ENCODE results near the gene MACIR. TPM values are rescaled to one million over a fixed set of nuclear protein-coding genes. Genes with fewer than 3 reads are reported as not detected.
A peak's percentile ranks its signal among the peaks of the same experiment; 100 is the strongest.

The MACIR gene
- polyA plus RNA-seq, 2 of the 4 experiments (the other 2 are of a cell fraction), result 20.1 to 38.8 TPM

DNA sequence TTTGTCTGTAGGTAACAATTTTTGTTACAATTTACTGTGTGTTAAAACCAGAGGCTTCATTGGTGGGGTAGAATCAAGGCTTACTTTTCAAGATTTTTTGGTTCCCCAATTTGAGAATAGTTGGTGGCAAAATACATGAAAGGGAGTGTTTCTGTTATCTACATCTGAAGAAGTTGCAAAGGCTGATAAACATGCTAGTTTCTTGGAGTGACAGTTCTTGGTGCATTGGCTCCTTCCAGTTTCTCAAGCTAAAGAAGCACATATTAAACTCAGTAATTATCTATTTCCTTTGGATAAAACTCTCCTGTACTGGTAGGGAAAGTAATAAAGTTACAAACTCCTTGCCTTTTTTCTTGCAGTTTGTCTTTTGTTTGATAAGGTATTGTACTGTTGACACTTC, 5.9 kb downstream of the MACIR start:
- ChIA-PET CTCF (interaction anchor here (1.0 kb wide), 1 partner anchor 40 kb away, joined by 4 read pairs; no protein-coding TSS in a partner anchor), POLR2A (no interaction called here)
- no peak overlapping the region for H3K27ac ChIP-seq
- ATAC-seq (no peak), FAIRE-seq (no peak), DNase-seq (ENCODE audit: low read depth in 1 of 2, low spot score in 1 of 2) (no peak)
- no peaks in the 10 kb centered on the region for H3K9me3 ChIP-seq
- no peak overlapping the region for H3K4me3 ChIP-seq
- TF ChIP-seq USF2 (IDR thresholded peaks at IDR 0.05) (no peak), HOXB5 (CRISPR knock-in tag; IDR thresholded peaks at IDR 0.05) (no peak)
- no peak overlapping the region for H3K4me2 ChIP-seq
- peaks cover 61% of the 10 kb centered on the region for H3K4me1 ChIP-seq

DNA sequence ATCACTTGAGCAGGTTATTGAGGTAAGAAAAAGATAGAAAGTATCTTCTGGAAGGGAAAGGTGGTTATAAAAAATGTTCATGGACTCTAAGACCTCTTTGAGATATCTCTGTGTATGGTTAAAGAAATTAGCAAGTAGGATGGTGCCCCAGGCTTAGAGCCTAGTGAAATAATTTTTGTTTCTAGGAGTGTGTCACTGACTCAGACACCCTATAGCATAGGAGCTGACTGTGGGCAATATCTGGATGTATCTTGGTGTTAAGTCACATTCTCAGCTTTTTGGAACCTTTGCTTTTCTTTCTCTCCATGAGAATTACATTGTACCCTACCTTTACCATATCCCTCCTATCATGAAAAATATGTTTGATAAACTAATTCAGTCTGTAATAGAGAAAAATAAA, 12.0 kb downstream of the MACIR start:
- CTCF ChIA-PET, result no interaction called here

GRCh38 chr5:103271570-103272289, 13.2 kb downstream of the MACIR start:
- POLR2A ChIA-PET, result interaction anchor here (1.5 kb wide), 1 partner anchor 13 kb away, joined by 5 read pairs; the partner anchor contains the start of gene MACIR
- Histone ChIP-seq H3K9me3 (no peaks in the 10 kb centered on the region), H3K27ac (peak overlapping the region; percentile 48 to 61), H3K4me3 (no peak overlapping the region), H3K4me2 (peak overlapping the region; percentile 68), H3K4me1 (peaks cover 58% of the 10 kb centered on the region)
- no peak for ATAC-seq
- FAIRE-seq, result no peak
- DNase-seq (ENCODE audit: low read depth in 1 of 2, low spot score in 1 of 2), result peak in 1 of 2 experiments; percentile 24
- TF ChIP-seq FOXS1 (CRISPR knock-in tag; IDR thresholded peaks at IDR 0.05), result 0 out of 2 replicates have a peak, but pooled peaks have one; percentile 26
- TF ChIP-seq CBX8 (IDR thresholded peaks at IDR 0.05), result no peak
- no peak for TF ChIP-seq CTCF (IDR thresholded peaks at IDR 0.05)
- TF ChIP-seq E2F6 (IDR thresholded peaks at IDR 0.05; ENCODE audit: borderline replicate concordance, low read depth), result no peak
- peak; percentile 98 for TF ChIP-seq NFE2L2 (conservative IDR thresholded peaks at IDR 0.05; ENCODE audit: low read length)
- TF ChIP-seq MAFK (IDR thresholded peaks at IDR 0.05; ENCODE audit: partially characterized antibody), result peak; percentile 99
- no peak for TF ChIP-seq HES2 (IDR thresholded peaks at IDR 0.05)
- no peak for TF ChIP-seq ZSCAN20 (CRISPR knock-in tag; IDR thresholded peaks at IDR 0.05)
- WGBS (ENCODE audit: missing lambda C conversion rate), result 56% methylated on average over 2 of the region's 2 CpGs
- CTCF ChIA-PET, result interaction anchor here (0.8 to 1.4 kb wide), 3 partner anchors 15 to 204 kb away, joined by 3 to 5 read pairs (median 4); no protein-coding TSS in a partner anchor

More for the DNA sequence above, 12.0 kb downstream of the MACIR start:
- Histone ChIP-seq H3K4me3 (no peak overlapping the region), H3K4me1 (peaks cover 63% of the 10 kb centered on the region), H3K9me3 (no peaks in the 10 kb centered on the region), H3K4me2 (peak overlapping the region; percentile 7; the same call in 2 of the 3 replicates), H3K27ac (no peak overlapping the region)
- POLR2A ChIA-PET, result interaction anchor here (3.5 kb wide), 1 partner anchor 12 kb away, joined by 14 read pairs; the partner anchor contains the start of gene MACIR
- DNase-seq (ENCODE audit: low read depth in 1 of 2, low spot score in 1 of 2) (no peak), ATAC-seq (no peak), FAIRE-seq (no peak)
- TF ChIP-seq ELK1 (IDR thresholded peaks at IDR 0.05; ENCODE audit: low read depth, low read length) (no peak), HEYL (CRISPR knock-in tag; IDR thresholded peaks at IDR 0.05) (no peak), RAD21 (conservative IDR thresholded peaks at IDR 0.05 in 1 of 2, IDR thresholded peaks at IDR 0.05 in 1 of 2) (no peak), HDAC2 (IDR thresholded peaks at IDR 0.05) (no peak), TFCP2L1 (CRISPR knock-in tag; IDR thresholded peaks at IDR 0.05) (no peak), SMC3 (IDR thresholded peaks at IDR 0.05) (no peak), HOXA7 (CRISPR knock-in tag; IDR thresholded peaks at IDR 0.05) (no peak), BHLHE40 (IDR thresholded peaks at IDR 0.05; ENCODE audit: low read depth, low read length) (no peak), FOXS1 (CRISPR knock-in tag; IDR thresholded peaks at IDR 0.05) (no peak), JUN (IDR thresholded peaks at IDR 0.05) (no peak), NFE2L2 (conservative IDR thresholded peaks at IDR 0.05; ENCODE audit: low read length) (no peak), FOSB (CRISPR knock-in tag; IDR thresholded peaks at IDR 0.05) (no peak)
